Measurements from ENCODE around the gene ANKMY1.
"Not testable (repeated sequence)": the region's sequence is repeated elsewhere in the genome, so short reads cannot be mapped to it uniquely, and the experiment has no call there.

The ANKMY1 gene

GRCh38 chr2:240497082-240497481 lies 60.7 kb downstream of the ANKMY1 start:
- peak; percentile 14 for TF ChIP-seq CTCF (IDR thresholded peaks at IDR 0.05; ENCODE audit: insufficient read depth, low read depth, low read length, missing control alignments)
- H3K4me3 ChIP-seq (ENCODE audit: low read depth, low read length); DNase-seq (ENCODE audit: low read depth): not testable (repeated sequence)

- not testable (repeated sequence) for H3K4me3 ChIP-seq (ENCODE audit: low read depth, low read length); DNase-seq (ENCODE audit: low read depth)
Measured at GRCh38 chr2:240494942-240495341, 62.8 kb downstream of the ANKMY1 start.

GRCh38 chr2:240494194-240494793 lies 63.5 kb downstream of the ANKMY1 start:
- DNase-seq (ENCODE audit: low read depth): no peak
- TF ChIP-seq CTCF (IDR thresholded peaks at IDR 0.05; ENCODE audit: insufficient read depth, low read depth, low read length, missing control alignments): no peak
- no peak overlapping the region for H3K4me3 ChIP-seq (ENCODE audit: low read depth, low read length)

GRCh38 chr2:240491483-240491882 lies 66.3 kb downstream of the ANKMY1 start:
- DNase-seq (ENCODE audit: low read depth): no peak
- H3K4me3 ChIP-seq (ENCODE audit: low read depth, low read length): no peak overlapping the region
- no peak for TF ChIP-seq CTCF (IDR thresholded peaks at IDR 0.05; ENCODE audit: insufficient read depth, low read depth, low read length, missing control alignments)

GRCh38 chr2:240482141-240482540 lies 75.6 kb downstream of the ANKMY1 start:
- no peak overlapping the region for H3K4me3 ChIP-seq (ENCODE audit: low read depth, low read length)
- DNase-seq (ENCODE audit: low read depth): no peak
- TF ChIP-seq CTCF (IDR thresholded peaks at IDR 0.05; ENCODE audit: insufficient read depth, low read depth, low read length, missing control alignments): no peak

GRCh38 chr2:240481720-240482119 lies 76.1 kb downstream of the ANKMY1 start:
- TF ChIP-seq CTCF (IDR thresholded peaks at IDR 0.05; ENCODE audit: insufficient read depth, low read depth, low read length, missing control alignments): no peak
- no peak overlapping the region for H3K4me3 ChIP-seq (ENCODE audit: low read depth, low read length)
- DNase-seq (ENCODE audit: low read depth): no peak

GRCh38 chr2:240480834-240481623 lies 76.8 kb downstream of the ANKMY1 start:
- no peak overlapping the region for H3K4me3 ChIP-seq (ENCODE audit: low read depth, low read length)
- no peak for TF ChIP-seq CTCF (IDR thresholded peaks at IDR 0.05; ENCODE audit: insufficient read depth, low read depth, low read length, missing control alignments)
- no peak for DNase-seq (ENCODE audit: low read depth)
